ENCODE measurements around the gene FABP6. TPM values are rescaled to one million over a fixed set of nuclear protein-coding genes. Genes with fewer than 3 reads are reported as not detected.

FABP6 gene
- total and polyA plus RNA-seq, 3 experiments from 2014 or later: not detected

GRCh38 chr5:160278343-160278742 lies 49.0 kb downstream of the FABP6 start:
- H3K27ac ChIP-seq (ENCODE audit: low read depth, low read length): no peak overlapping the region
- no peaks in the 10 kb centered on the region for H3K9me3 ChIP-seq (ENCODE audit: low read length)
- no peaks in the 10 kb centered on the region for H3K27me3 ChIP-seq (ENCODE audit: insufficient read depth, low read length, poor library complexity, severe bottlenecking)
- no peak overlapping the region for H3K4me3 ChIP-seq (ENCODE audit: low read length)
- H3K4me3 Mint-ChIP-seq: no peak overlapping the region
- H3K27ac Mint-ChIP-seq: no peak overlapping the region
- no peaks in the 10 kb centered on the region for H3K4me1 Mint-ChIP-seq
- POLR2A ChIA-PET: no interaction called here
- CTCF ChIA-PET: no interaction called here
- no peaks in the 10 kb centered on the region for H3K9me3 Mint-ChIP-seq
- H3K36me3 Mint-ChIP-seq: no peaks in the 10 kb centered on the region
- H3K27me3 Mint-ChIP-seq: peaks cover 0 to 13% of the 10 kb centered on the region in 2 donors
- no peaks in the 10 kb centered on the region for H3K4me1 ChIP-seq (ENCODE audit: insufficient read depth, low read length)
- no peaks in the 10 kb centered on the region for H3K36me3 ChIP-seq (ENCODE audit: insufficient read depth, low read length)
- DNase-seq: no peak

GRCh38 chr5:160280384-160281095 lies 51.2 kb downstream of the FABP6 start:
- POLR2A ChIA-PET: no interaction called here
- no peak overlapping the region for H3K4me3 ChIP-seq (ENCODE audit: low read length)
- CTCF ChIA-PET: no interaction called here
- no peak overlapping the region for H3K27ac ChIP-seq (ENCODE audit: low read depth, low read length)
- H3K9me3 ChIP-seq (ENCODE audit: low read length): no peaks in the 10 kb centered on the region
- no peak for DNase-seq
- Mint-ChIP-seq H3K4me1 (no peaks in the 10 kb centered on the region), H3K4me3 (no peak overlapping the region), H3K9me3 (no peaks in the 10 kb centered on the region), H3K36me3 (peaks cover 0 to 2% (median 0%) of the 10 kb centered on the region in 3 donors), H3K27me3 (peaks cover 0 to 22% of the 10 kb centered on the region in 2 donors), H3K27ac (no peak overlapping the region)
- H3K27me3 ChIP-seq (ENCODE audit: insufficient read depth, low read length, poor library complexity, severe bottlenecking): no peaks in the 10 kb centered on the region
- no peaks in the 10 kb centered on the region for H3K36me3 ChIP-seq (ENCODE audit: insufficient read depth, low read length)
- H3K4me1 ChIP-seq (ENCODE audit: insufficient read depth, low read length): no peaks in the 10 kb centered on the region

GRCh38 chr5:160281275-160281674 lies 52.0 kb downstream of the FABP6 start:
- Mint-ChIP-seq H3K4me3 (no peak overlapping the region), H3K27ac (no peak overlapping the region), H3K36me3 (peaks cover 0 to 2% (median 0%) of the 10 kb centered on the region in 3 donors), H3K27me3 (peaks cover 2 to 23% of the 10 kb centered on the region in 2 donors), H3K4me1 (no peaks in the 10 kb centered on the region), H3K9me3 (no peaks in the 10 kb centered on the region)
- CTCF ChIA-PET: no interaction called here
- H3K4me3 ChIP-seq (ENCODE audit: low read length): no peak overlapping the region
- POLR2A ChIA-PET: no interaction called here
- H3K27me3 ChIP-seq (ENCODE audit: insufficient read depth, low read length, poor library complexity, severe bottlenecking): no peaks in the 10 kb centered on the region
- no peaks in the 10 kb centered on the region for H3K9me3 ChIP-seq (ENCODE audit: low read length)
- H3K27ac ChIP-seq (ENCODE audit: low read depth, low read length): no peak overlapping the region
- no peak for DNase-seq
- no peaks in the 10 kb centered on the region for H3K4me1 ChIP-seq (ENCODE audit: insufficient read depth, low read length)
- H3K36me3 ChIP-seq (ENCODE audit: insufficient read depth, low read length): no peaks in the 10 kb centered on the region

- H3K36me3 Mint-ChIP-seq: peaks cover 0 to 2% (median 0%) of the 10 kb centered on the region in 3 donors
- H3K4me1 ChIP-seq (ENCODE audit: insufficient read depth, low read length): no peaks in the 10 kb centered on the region
- H3K27me3 ChIP-seq (ENCODE audit: insufficient read depth, low read length, poor library complexity, severe bottlenecking): no peaks in the 10 kb centered on the region
- no peaks in the 10 kb centered on the region for H3K9me3 ChIP-seq (ENCODE audit: low read length)
- ChIA-PET CTCF (no interaction called here), POLR2A (no interaction called here)
- DNase-seq: no peak
- no peaks in the 10 kb centered on the region for H3K4me1 Mint-ChIP-seq
- no peak overlapping the region for H3K4me3 Mint-ChIP-seq
- no peaks in the 10 kb centered on the region for H3K36me3 ChIP-seq (ENCODE audit: insufficient read depth, low read length)
- no peaks in the 10 kb centered on the region for H3K9me3 Mint-ChIP-seq
- no peak overlapping the region for H3K4me3 ChIP-seq (ENCODE audit: low read length)
- H3K27me3 Mint-ChIP-seq: peaks cover 2 to 34% of the 10 kb centered on the region in 2 donors
- H3K27ac ChIP-seq (ENCODE audit: low read depth, low read length): no peak overlapping the region
- no peak overlapping the region for H3K27ac Mint-ChIP-seq
Observed at GRCh38 chr5:160284291-160284873, 55.1 kb downstream of the FABP6 start.

DNA sequence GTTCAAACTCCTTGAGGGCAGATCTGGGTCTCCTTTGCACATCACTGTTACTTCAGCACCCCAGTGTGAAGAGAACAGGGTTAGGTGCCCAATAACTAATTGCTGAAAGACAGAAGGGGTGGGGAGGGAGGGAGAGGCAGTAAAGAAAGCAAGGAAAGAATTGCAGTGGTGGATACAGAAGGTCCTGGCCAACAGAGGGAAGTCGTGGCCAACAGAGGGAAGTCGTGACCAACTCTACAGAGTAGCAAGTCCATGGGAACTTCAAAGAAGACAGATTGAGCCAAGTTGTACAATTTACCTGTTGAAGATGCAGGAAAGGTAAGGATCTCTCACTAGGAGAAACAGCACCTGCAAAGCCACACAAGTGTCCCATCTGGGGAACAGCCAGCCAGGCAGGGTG lies 56.0 kb downstream of the FABP6 start:
- DNase-seq: no peak
- Mint-ChIP-seq H3K27ac (no peak overlapping the region), H3K4me3 (no peak overlapping the region), H3K9me3 (no peaks in the 10 kb centered on the region), H3K4me1 (no peaks in the 10 kb centered on the region), H3K36me3 (peaks cover 0 to 2% (median 0%) of the 10 kb centered on the region in 3 donors), H3K27me3 (peaks cover 2 to 32% of the 10 kb centered on the region in 2 donors)
- H3K27me3 ChIP-seq (ENCODE audit: insufficient read depth, low read length, poor library complexity, severe bottlenecking): no peaks in the 10 kb centered on the region
- H3K36me3 ChIP-seq (ENCODE audit: insufficient read depth, low read length): no peaks in the 10 kb centered on the region
- H3K4me1 ChIP-seq (ENCODE audit: insufficient read depth, low read length): no peaks in the 10 kb centered on the region
- POLR2A ChIA-PET: no interaction called here
- CTCF ChIA-PET: no interaction called here
- H3K4me3 ChIP-seq (ENCODE audit: low read length): no peak overlapping the region
- H3K9me3 ChIP-seq (ENCODE audit: low read length): no peaks in the 10 kb centered on the region
- H3K27ac ChIP-seq (ENCODE audit: low read depth, low read length): no peak overlapping the region

- H3K27me3 ChIP-seq (ENCODE audit: insufficient read depth, low read length, poor library complexity, severe bottlenecking): no peaks in the 10 kb centered on the region
- no peak for DNase-seq
- H3K4me3 Mint-ChIP-seq: no peak overlapping the region
- H3K4me3 ChIP-seq (ENCODE audit: low read length): no peak overlapping the region
- no peaks in the 10 kb centered on the region for H3K9me3 Mint-ChIP-seq
- H3K36me3 ChIP-seq (ENCODE audit: insufficient read depth, low read length): no peaks in the 10 kb centered on the region
- ChIA-PET POLR2A (no interaction called here), CTCF (no interaction called here)
- H3K36me3 Mint-ChIP-seq: peaks cover 0 to 2% (median 0%) of the 10 kb centered on the region in 3 donors
- H3K27ac Mint-ChIP-seq: no peak overlapping the region
- peaks cover 2 to 30% of the 10 kb centered on the region in 2 donors for H3K27me3 Mint-ChIP-seq
- H3K27ac ChIP-seq (ENCODE audit: low read depth, low read length): no peak overlapping the region
- H3K9me3 ChIP-seq (ENCODE audit: low read length): no peaks in the 10 kb centered on the region
- H3K4me1 Mint-ChIP-seq: no peaks in the 10 kb centered on the region
- H3K4me1 ChIP-seq (ENCODE audit: insufficient read depth, low read length): no peaks in the 10 kb centered on the region
Observed at GRCh38 chr5:160286947-160287346, 57.6 kb downstream of the FABP6 start.

DNA sequence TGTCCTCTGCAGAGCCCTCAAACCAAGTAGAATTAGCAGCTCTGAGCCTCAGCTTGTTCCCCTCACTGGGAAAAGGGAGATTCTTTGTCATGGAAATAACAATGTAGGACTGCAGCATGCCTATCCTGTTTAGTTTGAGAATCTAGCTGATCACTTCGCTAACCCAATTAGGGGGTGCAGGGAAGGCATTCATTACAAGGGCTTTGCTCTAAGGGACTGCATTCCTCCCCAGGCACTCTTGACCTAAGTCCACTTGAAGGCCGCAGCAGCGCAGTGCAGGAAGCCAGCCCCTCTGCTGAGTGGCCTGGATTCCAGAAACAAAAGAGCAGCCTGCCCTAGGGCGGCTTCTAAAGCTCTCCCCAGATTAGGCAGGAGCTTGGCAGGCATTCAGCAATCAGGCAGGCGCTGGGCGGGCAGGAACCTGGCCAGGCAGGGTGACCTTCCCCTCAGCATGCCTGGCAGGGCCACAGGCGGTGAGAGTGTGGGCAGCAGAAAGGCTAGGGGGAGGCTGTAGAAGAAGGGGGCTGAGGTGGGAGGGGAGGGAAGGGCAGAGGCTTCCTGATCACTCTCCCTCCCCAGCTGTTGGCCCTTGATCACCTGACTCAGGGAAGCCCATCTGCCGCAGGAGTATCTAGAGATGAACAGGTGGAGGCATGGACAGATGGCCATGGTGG lies 58.2 kb downstream of the FABP6 start:
- peaks cover 2 to 28% of the 10 kb centered on the region in 2 donors for H3K27me3 Mint-ChIP-seq
- no peaks in the 10 kb centered on the region for H3K36me3 ChIP-seq (ENCODE audit: insufficient read depth, low read length)
- no peak overlapping the region for H3K4me3 Mint-ChIP-seq
- no peaks in the 10 kb centered on the region for H3K27me3 ChIP-seq (ENCODE audit: insufficient read depth, low read length, poor library complexity, severe bottlenecking)
- H3K4me1 Mint-ChIP-seq: no peaks in the 10 kb centered on the region
- no peak overlapping the region for H3K4me3 ChIP-seq (ENCODE audit: low read length)
- H3K27ac ChIP-seq (ENCODE audit: low read depth, low read length): no peak overlapping the region
- H3K4me1 ChIP-seq (ENCODE audit: insufficient read depth, low read length): no peaks in the 10 kb centered on the region
- no peaks in the 10 kb centered on the region for H3K9me3 ChIP-seq (ENCODE audit: low read length)
- POLR2A ChIA-PET: no interaction called here
- H3K27ac Mint-ChIP-seq: no peak overlapping the region
- H3K9me3 Mint-ChIP-seq: no peaks in the 10 kb centered on the region
- CTCF ChIA-PET: interaction anchor here (1.3 kb wide), 1 partner anchor 10 kb away, joined by 3 read pairs; no protein-coding TSS in a partner anchor
- H3K36me3 Mint-ChIP-seq: peaks cover 0 to 2% (median 0%) of the 10 kb centered on the region in 3 donors
- no peak for DNase-seq
